ENCODE measurements around the gene GTF3C5. TPM values are rescaled to one million over a fixed set of nuclear protein-coding genes. Genes with fewer than 3 reads are reported as not detected.

Gene GTF3C5
- polyA plus RNA-seq, 1 donor from 2014 or later: 103 TPM

GRCh38 chr9:133089271-133089671 lies 58.5 kb downstream of the GTF3C5 start:
- no peak overlapping the region for H3K9ac ChIP-seq (ENCODE audit: low read length)
- H3F3A ChIP-seq (ENCODE audit: insufficient read depth, low read length, poor library complexity, severe bottlenecking): no peaks in the 10 kb centered on the region
- no peak overlapping the region for H3K4me3 ChIP-seq (ENCODE audit: low read length)
- no peaks in the 10 kb centered on the region for H4K20me1 ChIP-seq (ENCODE audit: insufficient read depth)
- H3K27me3 ChIP-seq (ENCODE audit: insufficient read depth, low read depth, low read length): no peaks in the 10 kb centered on the region
- H2AFZ ChIP-seq (ENCODE audit: low read depth, low read length): no peak overlapping the region
- H3K4me2 ChIP-seq (ENCODE audit: low read length): no peak overlapping the region
- H3K36me3 ChIP-seq (ENCODE audit: insufficient read depth, low read length): no peaks in the 10 kb centered on the region
- H3K9me2 ChIP-seq (ENCODE audit: insufficient read depth, low read length): no peaks in the 10 kb centered on the region
- H3K9me3 ChIP-seq (ENCODE audit: low read length): no peaks in the 10 kb centered on the region
- H3K79me2 ChIP-seq (replicated peaks; ENCODE audit: insufficient read depth, low read length): no peaks in the 10 kb centered on the region
- no peak overlapping the region for H3K27ac ChIP-seq (ENCODE audit: low read length)
- no peak for TF ChIP-seq MXI1 (conservative IDR thresholded peaks at IDR 0.05; ENCODE audit: poor library complexity, severe bottlenecking)
- TF ChIP-seq REST (IDR thresholded peaks at IDR 0.05; ENCODE audit: borderline replicate concordance): no peak
- no peak for TF ChIP-seq TAF1 (IDR thresholded peaks at IDR 0.05; ENCODE audit: low read depth)
- TF ChIP-seq SMC3 (conservative IDR thresholded peaks at IDR 0.05; ENCODE audit: poor library complexity): no peak
- TF ChIP-seq CTCF (IDR thresholded peaks at IDR 0.05; ENCODE audit: poor library complexity, severe bottlenecking): no peak
- TF ChIP-seq EP300 (conservative IDR thresholded peaks at IDR 0.05; ENCODE audit: poor library complexity, severe bottlenecking): no peak
- no peak for TF ChIP-seq RAD21 (conservative IDR thresholded peaks at IDR 0.05)
- no peak for TF ChIP-seq EZH2 (IDR thresholded peaks at IDR 0.05; ENCODE audit: borderline replicate concordance, insufficient read depth, low read length, poor library complexity, severe bottlenecking)
- TF ChIP-seq POLR2AphosphoS5 (IDR thresholded peaks at IDR 0.05): no peak

GRCh38 chr9:133090187-133090586 lies 59.4 kb downstream of the GTF3C5 start:
- H3K9me2 ChIP-seq (ENCODE audit: insufficient read depth, low read length): no peaks in the 10 kb centered on the region
- H3K9me3 ChIP-seq (ENCODE audit: low read length): no peaks in the 10 kb centered on the region
- H3K27me3 ChIP-seq (ENCODE audit: insufficient read depth, low read depth, low read length): no peaks in the 10 kb centered on the region
- H3F3A ChIP-seq (ENCODE audit: insufficient read depth, low read length, poor library complexity, severe bottlenecking): no peaks in the 10 kb centered on the region
- no peak for TF ChIP-seq EZH2 (IDR thresholded peaks at IDR 0.05; ENCODE audit: borderline replicate concordance, insufficient read depth, low read length, poor library complexity, severe bottlenecking)
- TF ChIP-seq POLR2AphosphoS5 (IDR thresholded peaks at IDR 0.05): no peak
- TF ChIP-seq SMC3 (conservative IDR thresholded peaks at IDR 0.05; ENCODE audit: poor library complexity): no peak
- TF ChIP-seq CTCF (IDR thresholded peaks at IDR 0.05; ENCODE audit: poor library complexity, severe bottlenecking): no peak
- TF ChIP-seq MXI1 (conservative IDR thresholded peaks at IDR 0.05; ENCODE audit: poor library complexity, severe bottlenecking): no peak
- H4K20me1 ChIP-seq (ENCODE audit: insufficient read depth): no peaks in the 10 kb centered on the region
- no peak overlapping the region for H3K4me3 ChIP-seq (ENCODE audit: low read length)
- H3K4me2 ChIP-seq (ENCODE audit: low read length): no peak overlapping the region
- no peaks in the 10 kb centered on the region for H3K79me2 ChIP-seq (replicated peaks; ENCODE audit: insufficient read depth, low read length)
- H3K27ac ChIP-seq (ENCODE audit: low read length): no peak overlapping the region
- no peak overlapping the region for H3K9ac ChIP-seq (ENCODE audit: low read length)
- peaks cover 3% of the 10 kb centered on the region for H3K36me3 ChIP-seq (ENCODE audit: insufficient read depth, low read length)
- no peak overlapping the region for H2AFZ ChIP-seq (ENCODE audit: low read depth, low read length)

Measured in neural cell (in vitro differentiated cells).